Endothelial cell of umbilical vein (primary cell): ENCODE measurements around the gene RIT2. TPM values are rescaled to one million over a fixed set of nuclear protein-coding genes. Genes with fewer than 3 reads are reported as not detected.

Experiments used
- BruUV-seq: library from RNA; stranded (reverse); fragments of 400-500 nt; replicated peaks from 2 replicates; lab custom pipeline; 2021; lab: Mats Ljungman, UMichigan
- CTCF ChIA-PET: fragments of 300-600, 350-600 bp; sonication (Branson Sonifier 250); formaldehyde crosslinking; loops from one replicate; lab custom pipeline; 2021; ENCODE audit warnings: antibody characterized with exemption, inconsistent platforms; lab: Charles Lee
- POLR2A ChIA-PET: fragments of 300-600, 350-600 bp; sonication (Branson Sonifier 250); formaldehyde crosslinking; loops from one replicate; lab custom pipeline; 2021; ENCODE audit warnings: antibody characterized with exemption, inconsistent platforms; lab: Charles Lee
- DNase-seq: peaks from one replicate; pipeline ENCODE4 v3.0.0-alpha.2; 2011; ENCODE audit warnings: low read depth, low spot score
- FAIRE-seq: peaks from 2 replicates; lab custom pipeline; 2011; peaks lifted over from hg19 to GRCh38; lab: Jason Lieb, UNC
- H2AFZ ChIP-seq: 2 replicates; pipeline ENCODE4 v1.6.0; 2012; ENCODE audit warnings: low read depth, low read length, control low read depth, inconsistent platforms
- H3K27ac ChIP-seq: 2 replicates; pipeline ENCODE4 v1.5.1; 2011; ENCODE audit warnings: low read depth, mild to moderate bottlenecking, control low read depth, low read length, moderate library complexity; ENCODE audit not compliant: insufficient read depth
- H3K27me3 ChIP-seq, 2 experiments: 2 replicates each; pipeline versions ENCODE4 v1.6.0 to v1.6.1; 2011; ENCODE audit warnings: low read length in 2 of 2, mixed read lengths in 1 of 2; ENCODE audit not compliant: control insufficient read depth in 2 of 2, insufficient read depth in 2 of 2
- H3K36me3 ChIP-seq, 2 experiments: 2 replicates in 1 of 2; 3 replicates in 1 of 2; pipeline ENCODE4 v1.5.1; 2011; ENCODE audit warnings: low read length in 2 of 2, mild to moderate bottlenecking in 1 of 2, moderate library complexity in 1 of 2; ENCODE audit not compliant: control insufficient read depth in 2 of 2, insufficient read depth in 2 of 2; ENCODE audit errors: extremely low read depth in 1 of 2
- H3K4me1 ChIP-seq: 3 replicates; pipeline ENCODE4 v1.5.1; 2011; ENCODE audit warnings: mild to moderate bottlenecking, low read length; ENCODE audit not compliant: control insufficient read depth, insufficient read depth; ENCODE audit errors: extremely low read depth
- H3K4me2 ChIP-seq: 2 replicates; pipeline ENCODE4 v1.6.1; 2011; ENCODE audit warnings: low read length, control low read depth, mixed read lengths; ENCODE audit not compliant: insufficient read depth
- H3K4me3 ChIP-seq, 3 experiments: fragments of 200-600 bp in 1 of 3; sonication (generic), shearing (Covaris generic) in 1 of 3; replicated peaks in 1 of 3; 2 replicates each; pipeline ENCODE4 v1.5.1; 2011 to 2016; ENCODE audit warnings: control low read depth in 3 of 3, low read length in 3 of 3, mild to moderate bottlenecking in 2 of 3, inconsistent platforms in 1 of 3, low read depth in 1 of 3, moderate library complexity in 1 of 3; ENCODE audit not compliant: insufficient read depth in 1 of 3
- H3K79me2 ChIP-seq: 2 replicates; pipeline ENCODE4 v1.6.0; 2012; ENCODE audit warnings: low read length, inconsistent platforms; ENCODE audit not compliant: control insufficient read depth, insufficient read depth
- H3K9ac ChIP-seq: replicated peaks from 2 replicates; pipeline ENCODE3; 2011; ENCODE audit warnings: low read length, control low read depth; ENCODE audit not compliant: insufficient read depth; ENCODE audit errors: extremely low read depth
- H3K9me1 ChIP-seq: replicated peaks from 3 replicates; pipeline ENCODE4 v1.6.0; 2011; ENCODE audit warnings: mild to moderate bottlenecking, low read length; ENCODE audit not compliant: control insufficient read depth, insufficient read depth; ENCODE audit errors: extremely low read depth
- H3K9me3 ChIP-seq: replicated peaks from 2 replicates; pipeline ENCODE4 v1.5.1; 2012; ENCODE audit warnings: low read length, inconsistent platforms; ENCODE audit not compliant: control insufficient read depth, insufficient read depth
- H4K20me1 ChIP-seq: replicated peaks from 2 replicates; pipeline ENCODE3; 2011; ENCODE audit warnings: mild to moderate bottlenecking, low read length; ENCODE audit not compliant: control insufficient read depth, insufficient read depth; ENCODE audit errors: extremely low read depth
- EZH2 ChIP-seq: IDR thresholded peaks from 2 replicates; pipeline ENCODE4 v1.6.1; 2012; ENCODE audit warnings: borderline replicate concordance, low read depth, mild to moderate bottlenecking, moderate library complexity, low read length, inconsistent platforms; ENCODE audit not compliant: severe bottlenecking
- FOS ChIP-seq: IDR thresholded peaks from 2 replicates; pipeline ENCODE4 v1.6.1; 2011; ENCODE audit warnings: mild to moderate bottlenecking, low read length, moderate library complexity, borderline replicate concordance; ENCODE audit not compliant: insufficient read depth
- GATA2 ChIP-seq: IDR thresholded peaks from 2 replicates; pipeline ENCODE4 v1.7.0; 2011; ENCODE audit warnings: low read depth, mild to moderate bottlenecking, moderate library complexity, mixed read lengths, low read length; ENCODE audit not compliant: insufficient read length, insufficient read depth
- JUN ChIP-seq: IDR thresholded peaks from 2 replicates; pipeline ENCODE4 v1.6.1; 2011; ENCODE audit warnings: borderline replicate concordance, low read depth; ENCODE audit not compliant: insufficient read length, insufficient read depth
- MYC ChIP-seq: IDR thresholded peaks from one replicate; pipeline ENCODE4 v1.6.1; 2011; ENCODE audit warnings: mild to moderate bottlenecking, low read depth, low read length
- POLR2A ChIP-seq: IDR thresholded peaks from 2 replicates; pipeline ENCODE4 v1.6.1; 2012; ENCODE audit warnings: low read depth, mild to moderate bottlenecking, control low read depth, low read length
- POLR2AphosphoS5 ChIP-seq: IDR thresholded peaks from 2 replicates; pipeline ENCODE4 v1.6.1; 2012; ENCODE audit warnings: low read depth, mild to moderate bottlenecking, control low read depth, low read length, moderate library complexity; ENCODE audit not compliant: insufficient read depth
- dilution Hi-C: fragments of 300-500 bp; cut with MboI; formaldehyde crosslinking; loops from one replicate; pipeline ENCODE4 v1.15.0; 2019; ENCODE audit warnings: low sequenced_read_pairs; ENCODE audit not compliant: extremely low pct_ligation_motif_present
- intact Hi-C: fragments of 100-400 bp; cut with micrococcal nuclease; formaldehyde crosslinking; loops from one replicate; pipeline ENCODE4 v1.10.0; 2022
- polyA plus RNA-seq, 4 experiments: library from polyadenylated mRNA; depleted of rRNA in 3 of 4; stranded (reverse) in 3 of 4; unstranded in 1 of 4; fragments of >200 nt; gene quantifications; 2 replicates each; pipeline versions ENCODE4 v1.2.1 to v1.2.3, GENCODE V29; 2011 to 2012; ENCODE audit warnings: missing spikeins in 1 of 4
- total RNA-seq: library from RNA; stranded (reverse); gene quantifications from 2 replicates; pipeline ENCODE4 v1.2.3, GENCODE V29; 2021
- TF ChIP-seq, protein P1 (sequence below), 2 donors: IDR thresholded peaks; 1 replicate in 1 of 2; 2 replicates in 1 of 2; pipeline ENCODE4 v1.5.1; 2011; ENCODE audit warnings: low read length in 2 of 2, mild to moderate bottlenecking in 2 of 2, moderate library complexity in 2 of 2, control low read depth in 1 of 2, inconsistent platforms in 1 of 2, low read depth in 1 of 2; ENCODE audit not compliant: insufficient read depth in 1 of 2; ENCODE audit errors: extremely low read depth in 1 of 2
- TF ChIP-seq, protein P2 (sequence below): IDR thresholded peaks from 2 replicates; pipeline ENCODE4 v1.6.1; 2011; ENCODE audit not compliant: insufficient read depth, insufficient read length

RIT2 gene
- total and polyA plus RNA-seq, 2 donors (not counting 3 experiments of a cell fraction or from before 2014, with no cell fraction given): not detected

GRCh38 chr18:42782929-42783328 lies 332.6 kb downstream of the RIT2 start:
- no peaks in the 10 kb centered on the region for H3K27me3 ChIP-seq
- POLR2A ChIA-PET: no interaction called here
- H4K20me1 ChIP-seq: no peaks in the 10 kb centered on the region
- H2AFZ ChIP-seq: no peak overlapping the region
- no peak overlapping the region for H3K4me3 ChIP-seq
- no peak for FAIRE-seq
- CTCF ChIA-PET: no interaction called here
- TF ChIP-seq MYC (no peak), GATA2 (no peak), POLR2AphosphoS5 (no peak), JUN (no peak), EZH2 (no peak), FOS (no peak), POLR2A (no peak)
- TF ChIP-seq, protein P1, sequence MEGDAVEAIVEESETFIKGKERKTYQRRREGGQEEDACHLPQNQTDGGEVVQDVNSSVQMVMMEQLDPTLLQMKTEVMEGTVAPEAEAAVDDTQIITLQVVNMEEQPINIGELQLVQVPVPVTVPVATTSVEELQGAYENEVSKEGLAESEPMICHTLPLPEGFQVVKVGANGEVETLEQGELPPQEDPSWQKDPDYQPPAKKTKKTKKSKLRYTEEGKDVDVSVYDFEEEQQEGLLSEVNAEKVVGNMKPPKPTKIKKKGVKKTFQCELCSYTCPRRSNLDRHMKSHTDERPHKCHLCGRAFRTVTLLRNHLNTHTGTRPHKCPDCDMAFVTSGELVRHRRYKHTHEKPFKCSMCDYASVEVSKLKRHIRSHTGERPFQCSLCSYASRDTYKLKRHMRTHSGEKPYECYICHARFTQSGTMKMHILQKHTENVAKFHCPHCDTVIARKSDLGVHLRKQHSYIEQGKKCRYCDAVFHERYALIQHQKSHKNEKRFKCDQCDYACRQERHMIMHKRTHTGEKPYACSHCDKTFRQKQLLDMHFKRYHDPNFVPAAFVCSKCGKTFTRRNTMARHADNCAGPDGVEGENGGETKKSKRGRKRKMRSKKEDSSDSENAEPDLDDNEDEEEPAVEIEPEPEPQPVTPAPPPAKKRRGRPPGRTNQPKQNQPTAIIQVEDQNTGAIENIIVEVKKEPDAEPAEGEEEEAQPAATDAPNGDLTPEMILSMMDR (IDR thresholded peaks at IDR 0.05; ENCODE audit: extremely low read depth in 1 of 2, insufficient read depth in 1 of 2, low read depth in 1 of 2, low read length in 2 of 2): no peak
- TF ChIP-seq, protein P2, sequence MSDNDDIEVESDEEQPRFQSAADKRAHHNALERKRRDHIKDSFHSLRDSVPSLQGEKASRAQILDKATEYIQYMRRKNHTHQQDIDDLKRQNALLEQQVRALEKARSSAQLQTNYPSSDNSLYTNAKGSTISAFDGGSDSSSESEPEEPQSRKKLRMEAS: no peak
- no peak for DNase-seq
- H3K9me1 ChIP-seq: no peaks in the 10 kb centered on the region
- no peaks in the 10 kb centered on the region for H3K36me3 ChIP-seq
- no peak overlapping the region for H3K4me2 ChIP-seq
- dilution Hi-C loops (no loop called here), intact Hi-C loops (no loop called here)
- no peaks in the 10 kb centered on the region for H3K9me3 ChIP-seq
- no peak overlapping the region for H3K9ac ChIP-seq
- no TSS peak for BruUV-seq
- no peaks in the 10 kb centered on the region for H3K4me1 ChIP-seq
- no peak overlapping the region for H3K27ac ChIP-seq
- no peaks in the 10 kb centered on the region for H3K79me2 ChIP-seq
